Measurements from ENCODE around the gene TMEM204. TPM values are rescaled to one million over a fixed set of nuclear protein-coding genes. Genes with fewer than 3 reads are reported as not detected.

TMEM204 gene
- total RNA-seq, 4 donors from 2014 or later = 14.1 to 87.6 (median 24.6) TPM

DNA sequence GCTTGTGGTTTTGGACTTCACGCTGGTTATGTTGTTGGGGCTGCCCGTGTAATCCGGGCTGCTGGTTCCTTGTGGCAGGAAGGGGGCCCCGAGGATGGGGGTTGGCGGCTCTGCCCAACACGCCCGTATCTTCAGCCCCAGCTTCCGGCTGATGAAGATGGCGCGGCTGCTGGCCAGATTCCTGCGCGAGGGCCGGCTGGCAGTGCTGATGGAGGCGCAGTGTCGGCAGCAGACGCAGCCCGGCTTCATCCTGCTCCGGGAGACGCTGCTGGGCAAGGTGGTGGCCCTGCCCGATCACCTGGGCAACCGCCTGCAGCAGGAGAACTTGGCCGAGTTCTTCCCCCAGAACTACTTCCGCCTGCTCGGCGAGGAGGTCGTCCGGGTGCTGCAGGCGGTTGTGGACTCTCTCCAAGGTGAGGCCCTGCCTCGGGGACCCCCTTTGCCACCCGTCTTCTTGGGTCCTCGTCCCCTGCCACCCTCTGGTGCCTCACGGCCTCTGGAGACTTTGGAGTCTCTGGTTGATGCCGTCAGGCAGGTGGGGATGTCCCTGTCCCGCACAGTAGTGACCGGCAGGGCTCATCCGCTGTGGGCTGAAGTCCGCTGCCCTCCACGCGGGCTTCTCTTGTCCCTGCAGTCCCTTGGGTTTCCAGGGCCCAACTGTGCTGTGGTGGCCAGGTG is 38.1 kb upstream of the TMEM204 start:
- TF ChIP-seq, protein P1, sequence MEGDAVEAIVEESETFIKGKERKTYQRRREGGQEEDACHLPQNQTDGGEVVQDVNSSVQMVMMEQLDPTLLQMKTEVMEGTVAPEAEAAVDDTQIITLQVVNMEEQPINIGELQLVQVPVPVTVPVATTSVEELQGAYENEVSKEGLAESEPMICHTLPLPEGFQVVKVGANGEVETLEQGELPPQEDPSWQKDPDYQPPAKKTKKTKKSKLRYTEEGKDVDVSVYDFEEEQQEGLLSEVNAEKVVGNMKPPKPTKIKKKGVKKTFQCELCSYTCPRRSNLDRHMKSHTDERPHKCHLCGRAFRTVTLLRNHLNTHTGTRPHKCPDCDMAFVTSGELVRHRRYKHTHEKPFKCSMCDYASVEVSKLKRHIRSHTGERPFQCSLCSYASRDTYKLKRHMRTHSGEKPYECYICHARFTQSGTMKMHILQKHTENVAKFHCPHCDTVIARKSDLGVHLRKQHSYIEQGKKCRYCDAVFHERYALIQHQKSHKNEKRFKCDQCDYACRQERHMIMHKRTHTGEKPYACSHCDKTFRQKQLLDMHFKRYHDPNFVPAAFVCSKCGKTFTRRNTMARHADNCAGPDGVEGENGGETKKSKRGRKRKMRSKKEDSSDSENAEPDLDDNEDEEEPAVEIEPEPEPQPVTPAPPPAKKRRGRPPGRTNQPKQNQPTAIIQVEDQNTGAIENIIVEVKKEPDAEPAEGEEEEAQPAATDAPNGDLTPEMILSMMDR (IDR thresholded peaks at IDR 0.05; ENCODE audit: low read depth) = no peak

DNA sequence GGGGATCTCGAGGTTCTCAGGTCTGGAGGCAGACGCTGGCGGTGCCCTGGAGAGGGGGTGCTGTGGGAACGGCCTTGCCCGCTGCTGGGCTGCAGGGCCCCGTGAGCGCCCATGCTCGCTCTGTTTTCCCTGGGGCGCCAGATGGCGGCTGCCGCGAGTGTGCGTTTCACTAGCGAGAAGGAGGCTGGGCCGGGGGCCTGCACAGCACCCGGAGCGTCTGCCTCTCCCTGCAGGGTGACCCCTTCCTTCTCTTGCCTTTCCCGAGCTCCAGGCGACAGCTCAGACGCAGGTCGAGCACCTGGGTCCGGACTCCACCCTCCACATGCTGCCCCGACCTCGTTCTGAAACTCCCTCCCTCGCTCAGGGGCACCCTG is 37.6 kb upstream of the TMEM204 start:
- TF ChIP-seq, protein P1 (IDR thresholded peaks at IDR 0.05; ENCODE audit: low read depth) = no peak

DNA sequence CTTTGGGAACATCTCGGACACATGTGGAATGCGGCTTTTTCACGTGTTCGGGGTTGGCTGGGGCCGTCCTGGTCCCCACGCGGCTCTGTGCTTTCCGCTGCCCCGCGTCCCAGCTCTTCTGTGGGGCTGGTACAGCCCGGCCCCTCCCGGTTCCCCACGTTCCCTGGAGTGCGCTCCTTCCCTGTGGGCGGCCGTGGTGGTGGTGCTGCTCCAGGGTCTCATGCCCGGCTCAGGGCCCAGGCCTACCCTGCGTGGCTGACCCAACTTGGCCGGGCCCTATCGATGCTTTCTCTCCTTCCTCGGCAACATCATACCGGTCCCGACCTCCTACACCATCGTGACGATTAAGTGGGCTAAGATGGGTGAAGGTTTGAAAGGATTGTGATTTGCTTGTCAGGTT is 37.0 kb upstream of the TMEM204 start:
- TF ChIP-seq, protein P1 (IDR thresholded peaks at IDR 0.05; ENCODE audit: low read depth) = no peak

DNA sequence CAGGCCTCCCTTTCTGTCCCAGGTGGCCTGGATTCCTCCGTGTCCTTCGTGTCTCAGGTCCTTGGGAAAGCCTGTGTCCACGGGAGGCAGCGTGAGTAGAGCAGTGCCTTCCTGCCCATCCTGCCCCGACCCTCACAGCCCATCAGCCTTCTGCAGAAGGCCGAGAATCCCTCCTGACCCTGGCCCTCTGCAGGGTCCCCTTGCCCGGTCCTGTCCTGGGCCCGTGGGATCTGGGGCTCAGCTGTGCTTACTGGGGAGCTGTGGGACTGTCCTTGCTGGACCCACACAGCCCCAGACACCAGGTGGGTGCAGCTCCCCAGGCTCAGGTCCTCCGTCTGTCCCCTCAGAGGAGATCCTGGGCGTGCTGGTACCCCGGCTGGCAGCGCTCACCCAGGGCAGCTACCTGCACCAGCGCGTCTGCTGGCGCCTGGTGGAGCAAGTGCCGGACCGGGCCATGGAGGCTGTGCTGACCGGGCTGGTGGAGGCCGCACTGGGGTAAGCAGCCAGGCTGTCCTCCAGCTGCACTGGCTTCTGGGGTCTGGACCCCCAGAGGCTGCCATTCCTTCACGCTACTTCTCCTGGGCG is 36.4 kb upstream of the TMEM204 start:
- TF ChIP-seq, protein P1 (IDR thresholded peaks at IDR 0.05; ENCODE audit: low read depth) = no peak

DNA sequence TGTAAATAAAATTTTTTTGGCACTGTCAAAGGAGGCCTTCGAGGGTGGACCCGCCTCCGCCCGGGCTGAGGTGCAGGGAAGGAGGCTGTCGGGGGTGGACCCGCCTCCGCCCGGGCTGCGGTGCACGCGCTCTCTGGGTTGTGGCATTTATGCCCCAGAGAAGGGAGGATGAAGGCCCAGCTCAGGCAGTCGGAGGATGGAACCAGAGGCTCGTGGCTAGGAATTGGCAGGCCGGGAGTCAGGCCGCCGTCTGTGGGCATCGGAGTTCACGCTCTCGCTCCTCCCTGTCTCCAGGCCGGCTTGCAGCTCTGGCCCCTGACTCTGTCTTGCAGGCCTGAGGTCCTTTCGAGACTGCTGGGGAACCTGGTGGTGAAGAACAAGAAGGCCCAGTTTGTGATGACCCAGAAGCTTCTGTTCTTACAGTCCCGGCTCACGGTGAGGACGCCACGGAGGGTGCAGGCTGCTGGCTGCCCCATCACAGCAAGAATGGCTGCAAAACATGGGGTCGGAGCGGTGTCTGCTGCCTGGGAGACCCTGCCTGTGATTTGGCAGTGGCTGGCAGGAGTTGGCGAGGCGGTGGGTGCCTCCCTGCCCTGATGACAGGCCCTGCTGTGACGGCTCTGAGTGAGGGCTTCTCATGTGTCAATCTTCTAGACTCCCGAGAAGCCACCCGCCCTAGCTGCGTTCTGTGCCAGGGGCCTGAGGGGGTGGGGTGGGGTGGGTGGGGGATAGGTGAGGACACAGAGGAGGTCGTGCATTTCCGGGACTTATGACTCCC is 34.4 kb upstream of the TMEM204 start:
- TF ChIP-seq, protein P1 (IDR thresholded peaks at IDR 0.05; ENCODE audit: low read depth) = no peak

DNA sequence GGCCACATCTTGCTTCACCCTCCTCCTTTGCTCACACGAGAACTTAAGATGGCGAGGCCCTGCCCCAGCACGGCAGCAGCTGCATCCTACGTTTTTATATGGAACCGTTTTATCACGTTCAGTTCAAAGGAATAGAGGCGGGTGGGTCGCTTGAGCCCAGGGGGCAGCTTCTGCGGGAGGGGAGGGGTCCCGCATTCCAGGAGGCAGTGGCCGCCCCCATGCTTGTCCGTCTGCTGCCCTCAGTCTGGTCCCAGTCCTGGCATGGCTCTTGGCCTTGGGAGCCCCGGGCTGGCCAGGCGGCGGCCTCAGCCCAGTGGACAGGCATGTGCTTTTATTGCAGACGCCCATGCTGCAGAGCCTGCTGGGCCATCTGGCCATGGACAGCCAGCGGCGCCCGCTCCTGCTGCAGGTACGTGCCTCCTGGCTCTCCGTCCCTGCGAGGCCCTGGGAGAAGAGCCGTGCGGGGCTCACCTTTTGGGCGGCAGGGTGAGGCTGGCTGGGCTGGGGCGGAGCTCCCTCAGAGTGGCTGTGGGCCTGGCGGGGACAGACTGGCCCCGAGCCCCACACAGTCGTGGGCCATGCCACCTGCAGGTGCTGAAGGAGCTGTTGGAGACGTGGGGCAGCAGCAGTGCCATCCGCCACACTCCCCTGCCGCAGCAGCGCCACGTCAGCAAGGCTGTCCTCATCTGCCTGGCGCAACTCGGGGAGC is 33.6 kb upstream of the TMEM204 start:
- TF ChIP-seq, protein P1 (IDR thresholded peaks at IDR 0.05; ENCODE audit: low read depth) = no peak

All from subcutaneous adipose tissue (tissue), 4 donors.